HG03095 (cell line): ENCODE results near the gene SLN.

ENCODE experiments used
- ATAC-seq: cut with Tn5 transposase; IDR thresholded peaks from one replicate; pipeline ENCODE4 v1.9.1; 2021; ENCODE audit warnings: moderate library complexity; ENCODE audit not compliant: unreplicated experiment

The SLN gene

DNA sequence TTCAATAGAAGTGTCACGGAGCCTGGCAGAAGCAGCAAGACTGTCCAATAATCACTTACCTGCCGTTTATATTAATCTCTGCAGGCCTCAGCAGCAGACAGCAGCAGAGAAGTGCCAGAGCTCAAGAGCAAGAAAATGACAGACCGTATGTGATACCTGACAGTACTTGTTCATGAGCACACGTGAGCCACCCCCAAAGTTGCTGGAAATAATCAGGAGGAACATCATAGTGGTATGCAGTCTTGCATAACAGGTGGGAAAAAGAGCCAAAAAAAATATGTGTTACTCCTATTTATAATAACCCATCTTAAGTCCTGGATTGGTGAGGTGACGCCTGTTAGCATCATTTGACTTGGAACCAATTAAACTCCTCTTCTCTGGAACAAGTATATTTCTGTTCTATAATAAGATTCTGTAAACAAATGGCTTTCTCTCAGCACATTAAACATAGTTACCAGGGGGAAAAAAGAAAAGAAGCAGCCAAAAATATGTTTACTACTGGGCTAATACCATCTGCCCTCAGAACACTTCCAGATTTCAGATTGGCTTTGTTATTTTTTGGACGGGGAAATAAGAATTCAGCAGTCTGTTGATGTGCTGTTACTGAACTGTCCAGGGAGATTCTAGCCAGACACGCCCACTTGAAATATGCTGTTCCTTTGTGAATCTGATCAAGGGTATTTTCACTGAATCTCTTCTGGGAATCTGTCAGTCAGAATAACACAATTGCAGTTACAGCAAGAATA is 7.9 kb upstream of the SLN start:
- no peak for ATAC-seq

- ATAC-seq: no peak
Observed at GRCh38 chr11:107719073-107719472, 7.2 kb upstream of the SLN start.

DNA sequence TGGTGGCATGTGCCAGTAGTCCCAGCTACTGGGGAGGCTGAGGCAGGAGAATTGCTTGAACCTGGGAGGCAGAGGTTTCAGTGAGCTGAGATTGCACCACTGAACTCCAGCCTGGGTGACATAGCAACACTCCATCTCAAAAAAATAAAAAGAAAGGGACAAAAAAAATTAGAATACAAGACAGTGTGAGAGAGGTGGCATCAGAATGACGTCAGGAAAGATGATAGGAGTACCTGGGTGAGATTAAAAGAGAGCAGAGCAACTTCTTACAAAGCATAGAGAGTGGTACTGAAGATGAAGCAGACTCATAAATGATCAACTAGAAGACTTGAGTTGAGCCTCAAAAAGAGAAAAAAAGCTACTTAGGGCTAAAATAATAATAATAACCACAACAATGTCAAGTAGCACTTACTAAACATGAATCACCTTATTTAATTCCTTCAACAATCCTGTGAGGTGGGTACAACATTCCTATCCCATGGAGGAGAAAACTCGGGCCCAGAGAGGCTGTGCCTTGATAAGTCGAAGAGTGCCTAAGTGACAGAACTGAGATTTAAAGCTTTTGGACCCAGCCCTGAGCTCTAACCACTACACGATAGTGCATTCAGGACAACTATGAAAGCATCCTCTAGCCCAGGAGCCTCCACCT is 5.2 kb upstream of the SLN start:
- ATAC-seq: no peak

DNA sequence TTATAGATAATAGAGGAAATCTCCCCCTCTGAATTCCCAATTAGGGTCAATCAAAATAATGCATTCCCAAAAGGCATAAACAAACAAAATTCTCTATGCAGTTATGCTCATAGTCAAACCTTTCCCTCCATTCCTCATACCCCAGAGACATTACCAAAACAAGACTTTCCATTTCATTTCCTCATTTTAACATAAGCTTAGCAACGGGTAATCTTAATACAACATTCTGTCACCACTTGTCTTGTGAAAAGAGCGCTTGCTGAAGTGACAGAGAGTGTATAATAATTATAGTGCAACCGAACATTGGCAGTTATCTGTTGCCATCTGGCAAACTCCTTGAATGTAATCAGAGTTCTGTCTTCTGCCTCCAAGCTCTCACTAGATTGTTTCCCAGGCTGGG is 1.2 kb upstream of the SLN start:
- ATAC-seq: no peak

DNA sequence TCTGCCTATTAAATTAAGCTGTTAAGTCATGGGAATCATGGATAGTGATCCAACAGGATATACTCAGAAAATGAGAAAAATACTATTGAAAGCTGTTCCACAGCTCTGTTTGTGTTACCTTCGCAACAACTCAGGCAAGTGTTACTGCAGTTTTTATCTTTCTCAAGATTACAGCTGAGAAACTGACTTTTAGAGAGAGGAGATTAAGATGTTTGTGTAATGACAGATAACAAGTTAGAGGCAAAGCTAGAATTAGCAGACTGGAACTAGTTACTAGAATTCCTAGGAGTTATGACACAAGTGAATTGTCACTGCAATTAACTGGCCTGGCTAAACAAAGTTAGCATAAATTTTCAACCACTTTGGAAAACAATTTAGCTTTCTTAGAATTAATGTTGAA is 1.6 kb downstream of the SLN start:
- no peak for ATAC-seq

GRCh38 chr11:107708792-107709191 is 3.1 kb downstream of the SLN start:
- ATAC-seq: no peak

DNA sequence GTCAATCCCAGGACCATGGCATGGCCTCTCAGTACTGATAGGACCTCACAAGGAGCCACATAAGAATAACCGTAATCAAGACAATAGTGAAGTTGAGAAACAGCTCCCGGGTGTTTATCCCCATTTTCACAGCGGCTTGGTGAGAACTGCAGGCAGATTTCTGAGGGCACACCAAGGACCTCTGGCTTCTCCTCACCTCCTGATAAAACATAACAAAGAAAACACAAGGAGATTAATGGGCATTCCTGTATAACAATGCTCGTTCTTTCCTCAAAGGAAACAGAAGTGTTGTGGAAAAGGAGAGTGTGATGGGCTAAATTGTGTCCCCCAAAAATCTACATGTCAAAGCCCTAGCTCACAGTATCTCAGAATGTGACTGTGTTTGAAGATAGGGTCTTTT is 4.0 kb downstream of the SLN start:
- no peak for ATAC-seq

GRCh38 chr11:107707215-107707671 is 4.6 kb downstream of the SLN start:
- no peak for ATAC-seq

DNA sequence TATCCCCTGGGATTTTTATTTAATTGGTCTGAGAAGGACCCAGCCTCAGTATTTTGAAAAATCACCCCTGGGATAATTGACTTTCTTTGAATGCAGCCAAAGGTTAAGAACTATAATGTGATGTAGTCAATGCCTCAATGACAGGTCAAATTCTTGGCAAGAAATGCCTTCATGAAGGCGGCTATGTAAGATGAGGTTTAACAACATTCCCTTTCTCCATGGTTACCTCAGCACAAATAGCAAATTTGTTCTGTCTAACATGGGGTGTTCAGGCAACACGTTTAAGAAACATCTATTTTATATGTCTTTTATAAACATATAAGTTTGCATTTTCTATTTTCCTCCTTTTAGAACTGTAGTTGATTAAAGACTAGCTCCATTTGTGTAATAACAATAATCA is 5.3 kb downstream of the SLN start:
- ATAC-seq: no peak

GRCh38 chr11:107705027-107705426 is 6.8 kb downstream of the SLN start:
- ATAC-seq: no peak

DNA sequence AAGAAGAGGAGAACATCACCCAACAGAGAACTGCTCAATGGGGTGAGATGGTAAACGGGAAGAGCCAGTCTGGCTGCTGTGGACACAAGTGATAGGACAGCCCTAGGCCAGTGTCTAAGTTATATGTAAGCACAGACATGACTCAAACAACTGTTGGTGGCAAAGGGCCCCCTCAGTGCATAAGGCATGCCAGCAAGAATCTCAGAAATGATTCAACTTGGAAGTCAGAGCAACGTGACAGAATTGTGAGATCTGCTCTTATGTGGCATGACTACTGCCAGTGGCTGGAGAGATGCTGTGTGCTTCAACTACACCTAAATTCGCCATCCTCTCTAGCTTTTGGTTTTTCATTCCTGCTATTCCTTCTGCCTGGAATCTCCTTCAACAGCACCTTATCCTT is 7.4 kb downstream of the SLN start:
- ATAC-seq: no peak

DNA sequence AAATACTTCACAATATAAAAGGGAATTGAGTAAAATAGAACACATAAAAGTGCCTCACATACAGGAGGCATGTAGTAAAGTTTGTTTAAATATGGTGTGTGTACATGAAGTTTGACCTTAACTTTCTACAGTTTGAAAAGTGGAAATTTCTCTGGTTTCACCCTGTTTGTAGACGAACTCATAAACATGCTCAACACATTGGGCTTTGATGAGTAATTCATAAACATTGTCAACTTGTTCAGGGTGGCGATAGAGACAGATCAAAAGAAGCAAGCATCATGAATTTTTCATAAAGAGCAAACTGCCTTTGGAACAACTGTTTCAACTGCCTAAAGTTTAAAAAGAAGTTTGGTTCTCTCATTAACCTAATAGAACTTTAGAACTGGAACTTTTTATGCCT is 9.1 kb downstream of the SLN start:
- ATAC-seq: no peak

- no peak for ATAC-seq
Observed at GRCh38 chr11:107702109-107702660, 9.7 kb downstream of the SLN start.

DNA sequence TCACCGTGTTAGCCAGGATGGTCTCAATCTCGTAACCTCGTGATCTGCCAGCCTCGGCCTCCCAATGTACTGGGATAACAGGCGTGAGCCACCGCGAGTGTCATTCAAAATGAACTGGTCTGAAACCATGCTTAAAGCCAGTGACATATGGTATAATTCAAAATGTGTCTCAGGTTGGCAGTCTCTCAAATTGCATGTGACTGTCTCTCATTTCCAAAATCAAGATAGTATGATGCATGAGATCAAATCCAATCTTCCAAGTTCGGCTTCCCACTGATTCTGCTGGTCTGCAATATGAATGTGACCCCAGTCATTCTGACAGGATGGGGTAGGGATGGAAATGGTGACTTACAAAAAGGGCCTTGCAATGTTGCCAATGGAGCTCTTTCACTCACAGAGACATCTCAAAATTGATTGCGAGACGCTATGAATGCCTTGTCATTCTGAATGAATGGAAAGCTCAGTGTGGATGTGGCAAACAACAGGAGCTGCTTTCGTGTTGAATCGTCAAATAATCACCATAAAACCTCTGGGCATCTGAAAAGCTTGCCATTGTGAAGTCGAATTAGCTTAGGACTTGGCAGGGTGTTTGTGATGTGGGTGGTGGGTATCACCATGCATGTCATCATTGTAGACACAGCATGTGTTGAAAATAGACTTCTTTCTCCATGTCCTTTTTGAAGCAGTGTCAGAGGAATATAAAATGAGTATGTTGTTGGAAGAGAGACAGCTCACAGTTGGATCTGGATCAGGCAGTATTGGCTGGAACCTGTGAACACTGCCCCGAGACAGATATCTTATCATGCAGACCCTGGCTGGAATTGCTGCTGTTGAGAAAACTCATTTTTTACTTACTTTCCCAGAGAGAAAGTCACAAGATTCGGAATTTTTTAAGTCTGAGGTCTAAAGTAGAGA is 12.2 kb downstream of the SLN start:
- ATAC-seq: no peak

GRCh38 chr11:107697291-107697690 is 14.6 kb downstream of the SLN start:
- ATAC-seq: no peak

GRCh38 chr11:107696140-107696539 is 15.7 kb downstream of the SLN start:
- ATAC-seq: no peak

GRCh38 chr11:107695446-107695845 is 16.4 kb downstream of the SLN start:
- ATAC-seq: no peak

DNA sequence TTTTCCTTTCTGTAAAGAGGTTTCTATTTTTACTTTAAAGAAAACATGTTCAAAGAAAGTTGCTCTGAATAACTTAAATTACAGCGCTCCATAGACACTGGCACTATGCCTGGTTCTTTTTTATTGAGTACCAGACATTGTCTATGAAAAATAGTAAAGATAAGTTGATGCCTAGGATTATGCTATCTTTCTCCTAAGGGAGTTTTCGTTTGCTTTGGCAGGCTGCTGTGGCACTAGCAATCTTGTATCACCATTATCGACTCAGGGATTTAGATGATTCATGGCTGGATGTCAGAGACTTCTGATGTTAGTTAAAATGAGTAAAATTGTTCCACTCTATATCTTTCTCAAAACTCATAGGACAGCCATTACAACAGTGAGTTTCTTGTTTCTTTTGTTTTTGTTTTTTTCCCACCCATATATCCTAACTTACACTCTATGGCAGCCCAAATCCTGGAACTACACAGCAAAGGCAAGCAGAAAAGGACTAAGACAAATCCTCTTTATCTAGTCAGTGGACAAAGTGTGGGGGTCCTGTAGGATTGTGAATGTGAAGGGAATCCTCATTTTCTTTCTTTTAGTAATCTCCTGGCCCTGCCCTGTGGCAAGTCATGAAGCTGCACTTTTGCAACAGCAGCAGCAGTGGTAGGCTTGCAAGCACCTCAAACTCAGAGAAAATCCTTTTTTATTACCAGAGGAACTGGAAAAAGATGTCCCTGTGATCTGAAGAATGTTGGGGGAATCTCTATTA is 20.7 kb downstream of the SLN start:
- no peak for ATAC-seq

GRCh38 chr11:107689317-107690202 is 22.3 kb downstream of the SLN start:
- no peak for ATAC-seq
